HCT116 (cell line): ENCODE results near the gene CNNM4.

ENCODE experiments used
- CTCF ChIP-seq, 3 experiments: fragments of 200-600 bp in 1 of 3; sonication (generic) in 1 of 3; IDR thresholded peaks in 2 of 3; conservative IDR thresholded peaks in 1 of 3; 2 replicates each; pipeline ENCODE4 v1.5.1; 2012 to 2017; ENCODE audit warnings: low read depth in 2 of 3, low read length in 2 of 3, antibody characterized with exemption in 1 of 3, borderline replicate concordance in 1 of 3, control low read depth in 1 of 3, mild to moderate bottlenecking in 1 of 3, mixed read lengths in 1 of 3, mixed run types in 1 of 3, moderate library complexity in 1 of 3; ENCODE audit not compliant: insufficient read depth in 1 of 3
- EGR1 ChIP-seq: IDR thresholded peaks from 2 replicates; pipeline ENCODE4 v1.6.1; 2012; ENCODE audit warnings: low read depth
- EZH2 ChIP-seq: fragments of 200-600 bp; sonication (generic); IDR thresholded peaks from 2 replicates; pipeline ENCODE4 v1.6.1; 2017; ENCODE audit warnings: antibody characterized with exemption, mixed run types
- JUND ChIP-seq: IDR thresholded peaks from 2 replicates; pipeline ENCODE4 v1.6.1; 2012
- POLR2AphosphoS5 ChIP-seq: IDR thresholded peaks from 2 replicates; pipeline ENCODE4 v1.6.1; 2011; ENCODE audit warnings: mild to moderate bottlenecking, low read depth, low read length, moderate library complexity

DNA sequence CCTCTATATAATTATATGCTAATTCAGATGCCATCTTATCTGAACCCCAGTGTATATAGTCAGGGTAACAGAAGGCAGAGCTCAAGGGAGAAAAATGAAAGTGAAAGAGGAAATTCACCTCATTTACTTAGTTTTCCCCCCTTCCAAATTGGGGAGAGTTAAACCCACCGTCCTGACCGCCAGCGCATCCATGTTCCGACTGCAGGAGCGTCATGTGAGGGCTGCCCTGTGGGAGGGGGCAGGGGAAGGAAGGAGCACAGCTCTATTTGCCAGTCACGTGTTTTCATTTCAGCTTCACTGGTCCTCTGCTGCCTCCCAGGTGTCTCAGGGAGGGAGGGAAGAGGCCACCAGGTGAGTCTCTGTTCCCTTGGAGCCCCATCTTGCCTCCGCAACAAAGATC lies 13.2 kb downstream of the CNNM4 start:
- TF ChIP-seq POLR2AphosphoS5: no peak
- TF ChIP-seq EZH2: no peak
- TF ChIP-seq CTCF (IDR thresholded peaks at IDR 0.05 in 2 of 3, conservative IDR thresholded peaks at IDR 0.05 in 1 of 3; ENCODE audit: borderline replicate concordance in 1 of 3, insufficient read depth in 1 of 3, low read depth in 2 of 3, low read length in 2 of 3): no peak
- no peak for TF ChIP-seq JUND
- TF ChIP-seq EGR1: no peak
